Measurements from ENCODE around the gene GRIN3B. TPM values are rescaled to one million over a fixed set of nuclear protein-coding genes. Genes with fewer than 3 reads are reported as not detected.

The GRIN3B gene
- total and polyA plus RNA-seq, 2 donors (not counting 1 experiment from before 2014, with no cell fraction given), result 0.10 to 0.42 TPM

- no peak overlapping the region for H3K27ac ChIP-seq (ENCODE audit: low read length in 2 of 2)
- H3K27me3 ChIP-seq (replicated peaks in 1 of 4; ENCODE audit: control extremely low read depth in 1 of 4, control insufficient read depth in 3 of 4, insufficient read depth in 4 of 4, low read length in 3 of 4), result no peaks in the 10 kb centered on the region
- Mint-ChIP-seq H3K4me3 (no peak overlapping the region), H3K27me3 (no peaks in the 10 kb centered on the region), H3K9me3 (ENCODE audit: insufficient read depth) (peaks cover 4% of the 10 kb centered on the region), H3K4me1 (no peaks in the 10 kb centered on the region), H3K27ac (no peak overlapping the region)
- CTCF ChIA-PET, result interaction anchor here (0.7 to 1.7 kb wide), 2 partner anchors 8 to 13 kb away, joined by 3 to 5 read pairs; partner anchors contain the start of gene WDR18
- H3K79me2 ChIP-seq (ENCODE audit: control insufficient read depth, insufficient read depth, low read length), result no peaks in the 10 kb centered on the region
- H3K4me2 ChIP-seq (replicated peaks; ENCODE audit: low read depth, low read length, poor library complexity, severe bottlenecking), result no peak overlapping the region
- no peaks in the 10 kb centered on the region for H4K20me1 ChIP-seq (ENCODE audit: control insufficient read depth, insufficient read depth, low read length, poor library complexity, severe bottlenecking)
- DNase-seq (no peak), ATAC-seq (ENCODE audit: low read depth) (no peak)
- WGBS (ENCODE audit: insufficient coverage), result 98% methylated on average over 17 of the region's 24 CpGs
- peaks cover 6 to 39% of the 10 kb centered on the region in 2 experiments for H3K36me3 ChIP-seq (replicated peaks in 1 of 2; ENCODE audit: control extremely low read depth in 1 of 2, control insufficient read depth in 1 of 2, extremely low read depth in 1 of 2, insufficient read depth in 2 of 2, low read length in 1 of 2)
- POLR2A ChIA-PET, result interaction anchor here (0.7 kb wide), 1 partner anchor 29 kb away, joined by 3 read pairs; no protein-coding TSS in a partner anchor
- no peak for TF ChIP-seq CTCF (IDR thresholded peaks at IDR 0.05)
- H3K9ac ChIP-seq (ENCODE audit: low read length), result no peak overlapping the region
- no peak overlapping the region for H3K4me3 ChIP-seq (ENCODE audit: control extremely low read depth in 1 of 5, extremely low read depth in 1 of 5, insufficient read depth in 1 of 5, low read depth in 2 of 5, low read length in 4 of 5)
- H3K4me1 ChIP-seq (ENCODE audit: control insufficient read depth in 2 of 2, insufficient read depth in 2 of 2, low read length in 2 of 2), result no peaks in the 10 kb centered on the region
- H3K9me3 ChIP-seq (ENCODE audit: control extremely low read depth in 1 of 3, control insufficient read depth in 2 of 3, insufficient read depth in 1 of 3, low read length in 2 of 3), result peaks cover 0 to 23% (median 6%) of the 10 kb centered on the region in 3 donors
- intact Hi-C loops (cut with micrococcal nuclease), result no loop called here
- H2AFZ ChIP-seq (ENCODE audit: insufficient read depth, low read depth, low read length, poor library complexity, severe bottlenecking), result no peak overlapping the region
Observed at GRCh38 chr19:971795-972194, 28.4 kb upstream of the GRIN3B start.

GRCh38 chr19:972281-972680 lies 27.9 kb upstream of the GRIN3B start:
- ChIA-PET POLR2A (no interaction called here), CTCF (interaction anchor here (1.1 kb wide), 1 partner anchor 39 kb away, joined by 5 read pairs; no protein-coding TSS in a partner anchor)
- H3K79me2 ChIP-seq (ENCODE audit: control insufficient read depth, insufficient read depth, low read length), result no peaks in the 10 kb centered on the region
- no peak for ATAC-seq (ENCODE audit: low read depth)
- no peaks in the 10 kb centered on the region for H4K20me1 ChIP-seq (ENCODE audit: control insufficient read depth, insufficient read depth, low read length, poor library complexity, severe bottlenecking)
- Mint-ChIP-seq H3K27ac (no peak overlapping the region), H3K4me3 (no peak overlapping the region), H3K27me3 (no peaks in the 10 kb centered on the region), H3K9me3 (ENCODE audit: insufficient read depth) (peaks cover 4% of the 10 kb centered on the region), H3K4me1 (no peaks in the 10 kb centered on the region)
- no peak for TF ChIP-seq CTCF (IDR thresholded peaks at IDR 0.05)
- no peak for TF ChIP-seq EZH2 (IDR thresholded peaks at IDR 0.05; ENCODE audit: borderline replicate concordance, insufficient read depth, low read depth, low read length, poor library complexity, severe bottlenecking)
- H2AFZ ChIP-seq (ENCODE audit: insufficient read depth, low read depth, low read length, poor library complexity, severe bottlenecking), result no peak overlapping the region
- H3K4me1 ChIP-seq (ENCODE audit: control insufficient read depth in 2 of 2, insufficient read depth in 2 of 2, low read length in 2 of 2), result no peaks in the 10 kb centered on the region
- H3K27ac ChIP-seq (ENCODE audit: low read length in 2 of 2), result no peak overlapping the region
- 88% methylated on average over 4 of the region's 6 CpGs for WGBS (ENCODE audit: insufficient coverage)
- intact Hi-C loops (cut with micrococcal nuclease), result no loop called here
- H3K27me3 ChIP-seq (replicated peaks in 1 of 4; ENCODE audit: control extremely low read depth in 1 of 4, control insufficient read depth in 3 of 4, insufficient read depth in 4 of 4, low read length in 3 of 4), result no peaks in the 10 kb centered on the region
- H3K4me2 ChIP-seq (replicated peaks; ENCODE audit: low read depth, low read length, poor library complexity, severe bottlenecking), result no peak overlapping the region
- peaks cover 0 to 21% (median 6%) of the 10 kb centered on the region in 3 donors for H3K9me3 ChIP-seq (ENCODE audit: control extremely low read depth in 1 of 3, control insufficient read depth in 2 of 3, insufficient read depth in 1 of 3, low read length in 2 of 3)
- DNase-seq, result no peak
- H3K4me3 ChIP-seq (ENCODE audit: control extremely low read depth in 1 of 5, extremely low read depth in 1 of 5, insufficient read depth in 1 of 5, low read depth in 2 of 5, low read length in 4 of 5), result no peak overlapping the region
- peaks cover 6 to 34% of the 10 kb centered on the region in 2 experiments for H3K36me3 ChIP-seq (replicated peaks in 1 of 2; ENCODE audit: control extremely low read depth in 1 of 2, control insufficient read depth in 1 of 2, extremely low read depth in 1 of 2, insufficient read depth in 2 of 2, low read length in 1 of 2)
- H3K9ac ChIP-seq (ENCODE audit: low read length), result no peak overlapping the region

Data from B cell (primary cell).